H1 (cell line): ENCODE results near the gene PKD1L1. TPM values are rescaled to one million over a fixed set of nuclear protein-coding genes. Genes with fewer than 3 reads are reported as not detected.

ENCODE experiments used
- ASH2L ChIP-seq: fragments of 200-600, 300-600 bp; sonication (generic); IDR thresholded peaks from one replicate; pipeline ENCODE4 v1.7.1; 2017; ENCODE audit warnings: low read length
- CBX8 ChIP-seq: fragments of 300-800, 300-1000 bp; sonication (generic); IDR thresholded peaks from 2 replicates; pipeline ENCODE4 v1.7.1; 2016; ENCODE audit warnings: low read depth, low read length, borderline replicate concordance
- CHD2 ChIP-seq: IDR thresholded peaks from 2 replicates; pipeline ENCODE4 v1.6.1; 2012; ENCODE audit warnings: low read length, improper control_type of control experiment
- E2F6 ChIP-seq: IDR thresholded peaks from 2 replicates; pipeline ENCODE4 v1.6.1; 2012; ENCODE audit warnings: inconsistent platforms
- EP300 ChIP-seq, 2 experiments: IDR thresholded peaks; 1 replicate in 1 of 2; 2 replicates in 1 of 2; pipeline ENCODE4 v1.6.1; 2011 to 2012; ENCODE audit warnings: low read depth in 2 of 2, low read length in 2 of 2, mild to moderate bottlenecking in 2 of 2, borderline replicate concordance in 1 of 2, inconsistent platforms in 1 of 2, moderate library complexity in 1 of 2
- EZH2 ChIP-seq: fragments of 200-600 bp; sonication (generic); IDR thresholded peaks from 2 replicates; pipeline ENCODE4 v1.7.1; 2012; ENCODE audit warnings: low read depth, mild to moderate bottlenecking, moderate library complexity, low read length, inconsistent platforms; ENCODE audit not compliant: severe bottlenecking
- FOSL1 ChIP-seq: IDR thresholded peaks from 2 replicates; pipeline ENCODE4 v1.6.1; 2011; ENCODE audit warnings: mild to moderate bottlenecking, low read depth, low read length, moderate library complexity; ENCODE audit not compliant: insufficient read depth
- GABPA ChIP-seq: IDR thresholded peaks from 2 replicates; pipeline ENCODE4 v1.6.1; 2011; ENCODE audit warnings: mild to moderate bottlenecking, low read length, moderate library complexity, borderline replicate concordance; ENCODE audit not compliant: insufficient read depth
- HDAC6 ChIP-seq: IDR thresholded peaks from one replicate; pipeline ENCODE4 v1.7.1; 2012; ENCODE audit warnings: low read depth, mild to moderate bottlenecking, inconsistent platforms, low read length, moderate library complexity
- MAX ChIP-seq: IDR thresholded peaks from 2 replicates; pipeline ENCODE4 v1.6.1; 2012; ENCODE audit warnings: inconsistent platforms
- NRF1 ChIP-seq: IDR thresholded peaks from 2 replicates; pipeline ENCODE4 v1.6.1; 2011; ENCODE audit warnings: mild to moderate bottlenecking, low read depth, low read length, improper control_type of control experiment
- PHF8 ChIP-seq: fragments of 200-600 bp; sonication (generic); conservative IDR thresholded peaks from 2 replicates; pipeline ENCODE4 v1.7.1; 2012; ENCODE audit warnings: low read depth, mild to moderate bottlenecking, inconsistent platforms, low read length, moderate library complexity
- RBBP5 ChIP-seq: IDR thresholded peaks from 2 replicates; pipeline ENCODE4 v1.7.1; 2012; ENCODE audit warnings: low read depth, mild to moderate bottlenecking, inconsistent platforms, low read length, moderate library complexity, borderline replicate concordance
- RXRA ChIP-seq: IDR thresholded peaks from 2 replicates; pipeline ENCODE4 v1.6.1; 2011; ENCODE audit warnings: low read depth, mild to moderate bottlenecking, low read length, moderate library complexity; ENCODE audit not compliant: insufficient read depth
- SIRT6 ChIP-seq: IDR thresholded peaks from one replicate; pipeline ENCODE4 v1.7.1; 2012; ENCODE audit warnings: low read length, inconsistent platforms
- SIX5 ChIP-seq: IDR thresholded peaks from 2 replicates; pipeline ENCODE4 v1.6.1; 2011; ENCODE audit warnings: mild to moderate bottlenecking, low read depth, low read length
- SP4 ChIP-seq: IDR thresholded peaks from 2 replicates; pipeline ENCODE4 v1.6.1; 2012; ENCODE audit warnings: low read length, inconsistent platforms
- SRF ChIP-seq: IDR thresholded peaks from 2 replicates; pipeline ENCODE4 v1.6.1; 2011; ENCODE audit warnings: mild to moderate bottlenecking, low read depth, low read length, moderate library complexity
- USF2 ChIP-seq: IDR thresholded peaks from 2 replicates; pipeline ENCODE4 v1.6.1; 2011; ENCODE audit warnings: low read length, improper control_type of control experiment
- ZNF274 ChIP-seq: IDR thresholded peaks from 2 replicates; pipeline ENCODE4 v1.7.0; 2012; ENCODE audit warnings: low read length, borderline replicate concordance; ENCODE audit errors: extremely low read depth
- polyA plus RNA-seq, 7 experiments: library from polyadenylated mRNA; depleted of rRNA in 3 of 7; stranded (reverse) in 5 of 7; unstranded in 2 of 7; fragments of >200 nt in 5 of 7; fragments of 200-250 nt in 2 of 7; gene quantifications; 1 replicate in 5 of 7; 2 replicates in 1 of 7; 4 replicates in 1 of 7; pipeline versions ENCODE4 v1.2.1 to v1.2.3, GENCODE V29; 2011 to 2013; ENCODE audit warnings: missing spikeins in 2 of 7, mixed read lengths in 2 of 7
- total RNA-seq: library from RNA; stranded (reverse); fragmentation: NEBNext Ultra II Directional; extraction: Animal tissue kit (Norgen Biotek cat#: 25700); gene quantifications from 2 replicates; pipeline ENCODE4 v1.2.1, GENCODE V29; 2021

Gene PKD1L1
- total and polyA plus RNA-seq, 2 of the 8 experiments (the other 6 are each of a cell fraction or from before 2014, with no cell fraction given): 0.22 to 0.35 TPM

DNA sequence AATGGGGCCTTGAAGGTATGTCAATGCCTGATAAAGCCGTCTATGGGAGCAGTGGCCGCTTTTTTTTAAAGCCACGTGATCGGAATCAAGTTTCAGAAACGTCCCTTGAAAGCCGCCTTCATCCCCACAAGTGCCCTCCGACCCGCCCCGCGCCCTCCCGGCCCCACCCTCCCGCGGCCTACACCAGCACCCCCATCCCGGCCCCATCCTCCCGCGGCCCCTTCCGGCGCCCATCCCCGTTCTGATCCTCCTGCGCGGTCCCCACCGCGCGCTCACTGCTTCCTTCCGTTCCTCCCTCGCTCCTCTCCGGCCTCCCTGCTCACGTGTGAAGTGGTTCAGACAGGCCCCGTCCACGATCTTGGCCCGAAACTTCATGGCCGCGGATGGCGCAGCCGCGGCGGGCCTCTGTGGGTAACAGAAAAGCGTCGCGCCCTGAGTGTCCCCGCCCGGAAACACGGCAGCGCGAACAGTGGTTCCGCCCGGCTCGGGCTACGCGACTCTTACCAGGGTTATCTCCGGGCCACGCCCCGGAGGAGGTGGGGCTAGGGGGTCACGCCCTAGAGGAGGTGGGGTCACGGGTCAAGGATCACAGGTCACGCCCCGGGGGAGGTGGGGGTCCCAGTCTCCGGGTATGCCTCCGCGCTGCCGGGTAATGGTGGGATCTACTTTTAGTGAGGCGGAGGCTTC, 31.0 kb upstream of the PKD1L1 start, which contains the start of gene HUS1 (continued):
- TF ChIP-seq USF2: peak; percentile 70
- TF ChIP-seq RXRA: peak; percentile 72; the same call in 1 of the 2 replicates
- peak; percentile 93 for TF ChIP-seq CHD2
- TF ChIP-seq SRF: peak; percentile 54; the same call in 1 of the 2 replicates
- peak; percentile 99 for TF ChIP-seq PHF8
- peak; percentile 72 for TF ChIP-seq MAX
- TF ChIP-seq SIX5: no peak
- TF ChIP-seq E2F6: peak; percentile 53
- TF ChIP-seq SP4: peak; percentile 81
- TF ChIP-seq NRF1: 0 out of 2 replicates have a peak, but pooled peaks have one; percentile 5
- peak; percentile 87 for TF ChIP-seq GABPA
- TF ChIP-seq HDAC6: no peak
- no peak for TF ChIP-seq EZH2
- TF ChIP-seq CBX8: no peak
- TF ChIP-seq ASH2L: peak; percentile 96
- 0 out of 3 replicates have a peak, but pooled peaks of 1 of the 2 experiments have one; percentile 50 for TF ChIP-seq EP300 (IDR thresholded peaks at IDR 0.05; ENCODE audit: borderline replicate concordance in 1 of 2, low read depth in 2 of 2, low read length in 2 of 2)
- TF ChIP-seq ZNF274: no peak
- peak; percentile 86 for TF ChIP-seq RBBP5
- TF ChIP-seq FOSL1: no peak
- no peak for TF ChIP-seq SIRT6
